Measurements from ENCODE around the gene CTNNBL1.

GRCh38 chr20:37741055-37741454 lies 47.2 kb downstream of the CTNNBL1 start:
- TF ChIP-seq GATA2 (IDR thresholded peaks at IDR 0.05; ENCODE audit: low read depth, low read length) (no peak), GATA3 (IDR thresholded peaks at IDR 0.05; ENCODE audit: low read depth, low read length) (no peak)
